PC-9 (cell line): Measurements from ENCODE around the gene ADGRL3.

ENCODE experiments used
- CTCF ChIP-seq: fragments of 200-600 bp; sonication (generic); conservative IDR thresholded peaks from 2 replicates; pipeline ENCODE4 v1.6.1; 2017; ENCODE audit warnings: mixed run types, antibody characterized with exemption, mild to moderate bottlenecking, moderate library complexity
- EZH2 ChIP-seq: fragments of 200-600 bp; sonication (generic); IDR thresholded peaks from 2 replicates; pipeline ENCODE4 v1.8.0; 2017; ENCODE audit warnings: antibody characterized with exemption, low read depth

GRCh38 chr4:61217222-61217621 is 17.1 kb downstream of the ADGRL3 start:
- TF ChIP-seq CTCF (no peak), EZH2 (no peak)
